ENCODE results near the gene SPRN. TPM values are rescaled to one million over a fixed set of nuclear protein-coding genes. Genes with fewer than 3 reads are reported as not detected.
"Not testable (repeated sequence)": the region's sequence is repeated elsewhere in the genome, so short reads cannot be mapped to it uniquely, and the experiment has no call there.

The SPRN gene
- total RNA-seq, 1 experiment from 2014 or later = not detected

DNA sequence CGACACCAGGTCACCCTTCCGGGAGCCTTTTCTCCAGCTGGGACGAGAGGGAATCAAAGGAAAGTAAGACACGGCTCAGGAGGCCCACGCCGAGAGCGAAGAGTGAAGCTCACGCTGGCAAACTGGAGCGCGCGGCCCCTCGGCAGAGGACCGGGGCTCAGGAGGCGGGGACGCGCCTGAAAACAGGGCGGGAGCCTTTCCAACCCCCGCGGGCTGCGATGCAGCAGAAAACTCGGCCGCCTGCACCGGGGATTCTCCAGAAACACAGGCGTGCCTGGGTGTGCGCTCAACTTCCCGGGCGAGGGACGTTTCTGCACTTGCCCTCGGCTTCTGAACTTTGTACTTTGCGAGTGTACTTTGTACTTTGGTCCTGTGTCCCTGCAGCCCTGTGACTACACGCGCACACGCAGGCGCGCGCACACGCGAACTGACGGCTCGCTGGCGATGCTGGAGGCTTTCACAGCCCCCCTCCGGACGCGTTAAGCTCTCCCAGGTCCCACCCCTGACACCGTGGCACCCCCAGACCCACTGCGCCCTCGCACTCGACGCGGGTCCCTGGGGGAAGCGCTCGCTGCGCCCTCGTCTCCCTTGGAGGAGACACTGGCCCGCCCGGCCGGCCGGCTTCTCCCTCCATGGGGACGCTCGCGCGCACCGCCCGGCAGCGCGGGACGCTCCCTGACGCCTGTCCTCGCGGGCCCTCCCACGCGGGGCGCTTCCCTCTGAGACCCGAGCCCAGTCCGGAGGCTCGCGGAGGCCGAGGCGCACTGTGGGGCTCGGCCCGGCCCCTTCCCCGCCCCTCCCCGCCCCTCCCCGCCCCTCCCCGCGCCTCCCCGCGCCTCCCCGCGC lies 46.0 kb downstream of the SPRN start:
- H3K27me3 ChIP-seq = no peaks in the 10 kb centered on the region
- DNase-seq = peak; percentile 31 to 51
- H3K27ac ChIP-seq = no peak overlapping the region
- no peaks in the 10 kb centered on the region for H3K9me3 ChIP-seq (replicated peaks)
- H3K36me3 ChIP-seq = no peaks in the 10 kb centered on the region
- peak overlapping the region; percentile 63 for H3K4me3 ChIP-seq
- H3K4me1 ChIP-seq = no peaks in the 10 kb centered on the region

DNA sequence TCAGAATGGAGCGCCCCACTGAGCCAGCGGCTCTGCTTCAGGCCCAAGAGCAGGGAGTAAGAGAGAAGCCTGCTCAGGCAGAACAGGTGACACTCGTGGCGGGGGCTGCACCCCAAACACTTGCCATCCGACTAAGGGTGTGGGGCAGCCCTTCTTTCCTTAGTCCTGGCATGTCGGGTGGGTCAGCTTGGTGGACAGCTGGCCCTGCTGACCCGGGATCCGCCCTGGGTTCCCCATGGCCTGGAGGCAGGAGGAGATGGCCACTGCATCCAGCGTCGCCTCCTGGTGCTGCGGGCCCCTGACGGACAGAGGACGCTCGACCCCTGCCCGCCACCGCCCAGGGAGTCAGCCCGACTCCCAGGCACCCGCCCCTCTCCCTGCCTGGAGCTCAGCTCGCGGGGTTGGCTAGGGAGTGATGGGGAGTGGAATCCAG lies 46.6 kb downstream of the SPRN start:
- peak overlapping the region; percentile 63 for H3K4me3 ChIP-seq
- no peaks in the 10 kb centered on the region for H3K36me3 ChIP-seq
- no peaks in the 10 kb centered on the region for H3K4me1 ChIP-seq
- H3K27ac ChIP-seq = no peak overlapping the region
- no peaks in the 10 kb centered on the region for H3K27me3 ChIP-seq
- H3K9me3 ChIP-seq (replicated peaks) = no peaks in the 10 kb centered on the region
- DNase-seq = no peak

DNA sequence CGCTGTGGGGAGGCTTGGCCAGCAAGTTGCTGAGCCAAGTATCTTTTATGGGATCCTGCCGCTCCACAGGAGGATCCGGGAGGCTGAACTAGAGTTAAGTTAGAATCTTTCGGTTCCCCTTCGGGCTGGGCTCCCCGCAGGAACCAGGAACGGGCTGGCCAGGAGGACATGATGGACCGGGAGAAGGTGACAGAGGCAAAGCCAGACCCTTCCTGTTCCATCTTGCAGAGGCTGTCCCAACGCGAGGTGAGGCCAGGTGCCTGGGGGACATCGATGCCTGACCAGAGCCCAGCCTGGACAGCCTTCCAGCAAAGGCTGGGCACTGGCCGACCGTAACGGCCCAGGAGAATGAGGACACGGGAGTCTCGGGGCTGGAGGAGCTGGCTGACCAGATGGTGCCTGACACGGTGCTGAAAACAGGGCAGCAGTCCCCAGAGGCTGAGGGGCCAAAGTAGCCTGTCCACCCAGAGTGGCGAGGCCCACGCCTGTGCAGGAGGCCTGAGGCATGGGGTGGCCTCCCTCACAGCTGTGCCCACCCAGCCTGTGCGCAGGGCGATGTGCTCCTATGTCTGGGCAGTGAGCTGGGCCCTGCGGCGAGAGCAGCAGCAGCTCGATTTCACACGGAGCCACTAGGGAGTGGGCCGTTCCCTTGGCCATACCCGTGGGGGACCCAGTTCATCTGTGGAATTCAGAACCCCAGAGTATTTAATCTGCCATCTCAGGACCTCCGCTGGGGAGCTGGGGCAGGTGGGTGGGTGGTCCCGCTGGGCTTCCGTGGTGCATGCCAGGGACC lies 47.2 kb downstream of the SPRN start:
- H3K4me3 ChIP-seq = peak overlapping the region; percentile 63
- DNase-seq = no peak
- H3K4me1 ChIP-seq = no peaks in the 10 kb centered on the region
- no peaks in the 10 kb centered on the region for H3K9me3 ChIP-seq (replicated peaks)
- H3K27ac ChIP-seq = no peak overlapping the region
- no peaks in the 10 kb centered on the region for H3K36me3 ChIP-seq
- H3K27me3 ChIP-seq = no peaks in the 10 kb centered on the region

DNA sequence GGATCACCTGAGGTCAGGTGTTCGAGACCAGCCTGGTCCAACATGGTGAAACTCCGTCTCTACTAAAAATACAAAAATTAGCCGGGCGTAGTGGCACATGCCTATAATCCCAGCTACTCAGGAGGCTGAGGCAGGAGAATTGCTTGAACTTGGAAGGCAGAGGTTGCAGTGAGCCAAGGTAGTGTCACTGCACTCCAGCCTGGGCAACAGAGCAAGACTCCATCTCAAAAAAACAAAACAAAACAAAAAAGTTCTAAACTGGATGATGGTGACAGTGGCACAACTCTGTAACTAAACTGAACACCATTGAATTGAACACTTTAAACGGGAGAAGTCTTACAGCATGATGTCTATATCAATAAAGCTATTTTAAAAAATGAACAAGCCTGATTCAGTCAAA lies 48.2 kb downstream of the SPRN start:
- DNase-seq; H3K9me3 ChIP-seq (replicated peaks); H3K27ac ChIP-seq; H3K4me1 ChIP-seq; H3K27me3 ChIP-seq; H3K4me3 ChIP-seq; H3K36me3 ChIP-seq: not testable (repeated sequence)

DNA sequence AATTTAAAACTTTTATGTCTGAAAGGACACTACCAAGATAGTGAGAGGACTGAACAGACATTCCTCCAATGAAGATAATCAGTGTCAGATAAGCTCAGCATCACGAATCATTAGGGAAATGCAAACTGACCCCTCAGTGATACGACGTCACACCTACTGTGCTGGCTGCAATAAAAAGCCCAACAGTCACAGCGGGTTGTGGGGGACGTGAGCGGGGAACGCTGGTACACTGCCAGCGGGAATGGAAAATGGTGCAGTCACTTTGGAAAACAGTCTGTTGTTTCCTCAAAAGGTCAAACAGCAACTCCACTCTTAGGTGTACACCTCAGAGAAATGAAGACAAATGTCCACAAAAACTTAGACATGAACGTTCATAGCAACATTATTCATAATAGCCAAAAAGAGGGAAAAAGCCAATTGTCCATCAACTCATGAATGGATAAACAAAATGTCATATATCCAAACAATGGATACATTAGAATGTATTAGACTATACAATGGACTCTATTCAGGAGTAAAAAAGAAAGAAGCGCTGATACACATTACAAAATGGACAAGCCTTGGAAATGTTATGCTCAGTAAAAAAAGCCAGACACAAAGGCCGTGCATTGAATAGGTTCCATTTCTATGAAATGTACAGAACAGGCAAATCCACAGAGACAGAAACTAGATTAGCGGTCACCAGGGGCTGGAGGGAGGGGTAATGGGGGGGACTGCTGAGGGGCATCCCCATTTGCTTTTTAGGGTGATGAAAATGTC lies 48.9 kb downstream of the SPRN start:
- H3K4me1 ChIP-seq = no peaks in the 10 kb centered on the region
- H3K27me3 ChIP-seq = no peaks in the 10 kb centered on the region
- no peaks in the 10 kb centered on the region for H3K9me3 ChIP-seq (replicated peaks)
- DNase-seq = no peak
- no peak overlapping the region for H3K4me3 ChIP-seq
- no peak overlapping the region for H3K27ac ChIP-seq
- H3K36me3 ChIP-seq = no peaks in the 10 kb centered on the region

DNA sequence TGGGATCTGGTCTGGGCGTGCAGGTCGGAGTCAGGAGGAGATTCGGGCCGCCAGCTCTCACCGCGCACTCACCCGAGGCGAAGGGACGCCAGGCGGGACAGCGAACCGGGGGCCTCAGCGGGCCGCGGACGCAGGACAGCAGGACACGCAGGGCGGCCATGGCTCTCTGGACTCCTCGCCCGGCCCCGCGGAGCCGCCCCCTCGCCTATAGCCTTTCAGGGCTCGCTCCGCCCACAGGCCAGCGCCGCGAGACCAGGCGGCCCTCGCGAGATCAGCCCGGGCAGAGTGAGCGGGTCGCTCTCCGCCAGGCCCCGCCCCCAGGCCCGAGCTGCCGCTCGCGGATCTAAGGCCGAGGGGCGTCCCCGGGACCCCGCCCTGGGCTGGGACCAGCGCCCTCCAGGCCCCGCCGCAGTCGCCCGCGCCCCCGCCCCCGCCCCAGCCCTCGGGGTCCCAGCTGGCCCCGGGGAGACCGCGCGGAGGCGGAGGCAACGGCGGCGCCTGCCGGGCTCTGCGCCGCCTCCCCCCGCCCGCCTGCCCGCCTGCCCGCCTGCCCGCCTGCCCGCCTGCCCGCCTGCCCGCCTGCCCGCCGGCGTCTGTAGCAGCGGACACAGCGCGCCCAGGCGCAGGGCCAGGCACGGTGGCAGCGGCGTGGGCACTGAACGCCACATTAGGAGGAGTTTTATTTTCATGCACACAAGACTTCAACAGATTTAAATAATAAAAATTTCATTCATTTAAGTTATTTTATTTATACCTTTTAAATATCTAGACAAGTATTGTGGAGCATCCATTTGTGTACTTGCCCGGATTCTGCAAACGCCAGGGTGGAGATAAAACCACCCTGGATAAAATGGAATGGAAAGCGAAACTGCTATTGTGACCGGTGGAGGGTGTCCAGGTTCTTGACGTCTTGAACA lies 51.0 kb downstream of the SPRN start, which contains the start of gene ECHS1:
Gene ECHS1 (minus strand): TSS at position 181 of the 917 bp plus-strand sequence. CDS start 21 bp downstream, at position 160.
- no peaks in the 10 kb centered on the region for H3K4me1 ChIP-seq
- H3K4me3 ChIP-seq = peak within 1 kb of the TSS; percentile 69
- peak within 1 kb of the TSS; percentile 28; the same call in 1 of the 2 replicates for H3K27ac ChIP-seq

DNA sequence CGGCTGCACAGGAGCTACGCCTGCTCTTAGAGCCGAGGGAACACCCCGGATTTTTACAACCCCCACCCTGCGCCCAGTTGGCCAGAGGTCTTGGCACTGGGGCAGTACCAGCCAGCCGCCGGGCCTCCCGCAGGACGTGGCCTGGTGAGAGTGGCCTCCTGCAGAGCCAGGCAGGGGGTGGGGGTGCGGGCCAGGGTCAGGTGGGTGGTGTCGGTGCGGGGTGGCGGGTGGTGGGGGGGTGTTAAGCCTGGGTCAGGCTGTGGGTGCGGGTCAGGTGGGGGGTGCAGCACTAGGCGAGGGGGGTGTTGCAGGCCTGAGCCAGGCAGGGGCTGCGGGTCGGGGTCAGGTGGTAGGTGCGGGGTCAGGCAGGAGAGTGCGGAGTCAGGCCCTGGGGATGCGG lies 51.9 kb downstream of the SPRN start:
- H3K4me1 ChIP-seq = no peaks in the 10 kb centered on the region
- no peaks in the 10 kb centered on the region for H3K27me3 ChIP-seq
- no peak overlapping the region for H3K27ac ChIP-seq
- H3K9me3 ChIP-seq (replicated peaks) = no peaks in the 10 kb centered on the region
- DNase-seq = no peak
- peaks cover 3% of the 10 kb centered on the region; the same call in 1 of the 2 replicates for H3K36me3 ChIP-seq
- H3K4me3 ChIP-seq = no peak overlapping the region

More for the DNA sequence above, 51.0 kb downstream of the SPRN start, which contains the start of gene ECHS1:
- H3K9me3 ChIP-seq (replicated peaks) = no peaks in the 10 kb centered on the region
- no peaks in the 10 kb centered on the region for H3K27me3 ChIP-seq
- DNase-seq = peak; percentile 90
- H3K36me3 ChIP-seq = peaks cover 3% of the 10 kb centered on the region; the same call in 1 of the 2 replicates

Other genes with a start within 250 kb of the SPRN start
- not detected in 2 replicates for gene UTF1, start 194.4 kb downstream of the SPRN start, total RNA-seq (2014; rRNA removed; shearing (Covaris generic))
- 0.10 and 0.26 TPM in 2 replicates for gene VENTX, start 186.8 kb downstream of the SPRN start, total RNA-seq (2014; rRNA removed; shearing (Covaris generic))
- gene ADAM8, start 147.8 kb downstream of the SPRN start, total RNA-seq (2014; rRNA removed; shearing (Covaris generic)) = 0.56 and 0.67 TPM in 2 replicates
- 23.3 and 24.4 TPM in 2 replicates for gene TUBGCP2, start 115.8 kb downstream of the SPRN start, total RNA-seq (2014; rRNA removed; shearing (Covaris generic))
- 23.9 and 28.5 TPM in 2 replicates for gene ZNF511, start 115.7 kb downstream of the SPRN start, total RNA-seq (2014; rRNA removed; shearing (Covaris generic))
- not detected in 2 replicates for gene CALY, start 87.7 kb downstream of the SPRN start, total RNA-seq (2014; rRNA removed; shearing (Covaris generic))
- not detected in 2 replicates for gene PRAP1, start 77.3 kb downstream of the SPRN start, total RNA-seq (2014; rRNA removed; shearing (Covaris generic))
- gene FUOM, start 66.6 kb downstream of the SPRN start, total RNA-seq (2014; rRNA removed; shearing (Covaris generic)) = not detected in 2 replicates
- gene ECHS1, start 51.3 kb downstream of the SPRN start, total RNA-seq (2014; rRNA removed; shearing (Covaris generic)) = 63.6 and 65.7 TPM in 2 replicates
- gene PAOX, start 45.4 kb downstream of the SPRN start, total RNA-seq (2014; rRNA removed; shearing (Covaris generic)) = not detected in 2 replicates
- 21.7 and 26.4 TPM in 2 replicates for gene MTG1, start 30.5 kb downstream of the SPRN start, total RNA-seq (2014; rRNA removed; shearing (Covaris generic))
- gene SCART1, start 29.3 kb upstream of the SPRN start, total RNA-seq (2014; rRNA removed; shearing (Covaris generic)) = 0.13 and 0.34 TPM in 2 replicates
- gene CYP2E1, start 102.7 kb upstream of the SPRN start, total RNA-seq (2014; rRNA removed; shearing (Covaris generic)) = 0.03 and 0.06 TPM in 2 replicates
- 0.16 TPM in 1 of 2 replicates, not detected in the other for gene SYCE1, start 141.0 kb upstream of the SPRN start, total RNA-seq (2014; rRNA removed; shearing (Covaris generic))
- 0.71 and 1.1 TPM in 2 replicates for gene FRG2B, start 202.2 kb upstream of the SPRN start, total RNA-seq (2014; rRNA removed; shearing (Covaris generic))

Data from SJCRH30 (cell line).